ENCODE measurements around the gene MPL. TPM values are rescaled to one million over a fixed set of nuclear protein-coding genes. Genes with fewer than 3 reads are reported as not detected.

MPL gene
- total and polyA plus RNA-seq, 2 of the 13 experiments (the other 11 are each of a cell fraction or from before 2014, with no cell fraction given), result not detected

- Histone ChIP-seq H3K27ac (ENCODE audit: extremely low read length, insufficient read depth, low read length) (no peak overlapping the region), H3K9ac (ENCODE audit: insufficient read depth, low read depth, low read length) (no peak overlapping the region), H3K36me3 (replicated peaks in 1 of 2; ENCODE audit: control insufficient read depth in 1 of 2, insufficient read depth in 2 of 2, low read length in 2 of 2) (no peaks in the 10 kb centered on the region), H2AFZ (ENCODE audit: low read length) (no peak overlapping the region), H3K4me1 (ENCODE audit: insufficient read depth, low read length) (peaks cover 29% of the 10 kb centered on the region), H3K4me3 (replicated peaks in 1 of 3; ENCODE audit: insufficient read depth in 1 of 3, low read depth in 2 of 3, low read length in 3 of 3) (no peak overlapping the region), H3K79me2 (ENCODE audit: insufficient read depth, low read length) (no peaks in the 10 kb centered on the region), H3K4me2 (ENCODE audit: low read depth, low read length) (no peak overlapping the region), H4K20me1 (ENCODE audit: insufficient read depth, low read length) (no peaks in the 10 kb centered on the region), H3K9me3 (ENCODE audit: low read length) (no peaks in the 10 kb centered on the region), H3K27me3 (ENCODE audit: control insufficient read depth in 1 of 2, insufficient read depth in 2 of 2, low read length in 2 of 2) (peaks cover 0 to 9% of the 10 kb centered on the region in 2 experiments; a peak in 2 of 5 replicates)
- in situ Hi-C loops (cut with HindIII; ENCODE audit: extremely low pct_ligation_motif_present, low pct_unique_long_range_greater_than_20kb), result no loop called here
- ChIA-PET CTCF (ENCODE audit: low intra/inter-chr PET ratio, low total read pairs) (no interaction called here), POLR2A (no interaction called here)
- intact Hi-C loops (cut with micrococcal nuclease; ENCODE audit: unreplicated experiment), result no loop called here
- no peak for ATAC-seq
- no peak for DNase-seq (ENCODE audit: low spot score)
- TF ChIP-seq FOXP1 (IDR thresholded peaks at IDR 0.05) (no peak), FOXP1 (CRISPR knock-in tag; IDR thresholded peaks at IDR 0.05) (no peak), ZNF558 (CRISPR knock-in tag; IDR thresholded peaks at IDR 0.05; ENCODE audit: borderline replicate concordance) (no peak), ZFP82 (CRISPR knock-in tag; IDR thresholded peaks at IDR 0.05; ENCODE audit: borderline replicate concordance) (no peak), MIER3 (CRISPR knock-in tag; IDR thresholded peaks at IDR 0.05; ENCODE audit: borderline replicate concordance) (no peak), ZKSCAN5 (CRISPR knock-in tag; IDR thresholded peaks at IDR 0.05) (no peak), GABPB1 (CRISPR knock-in tag; IDR thresholded peaks at IDR 0.05) (no peak), ZNF552 (CRISPR knock-in tag; IDR thresholded peaks at IDR 0.05; ENCODE audit: borderline replicate concordance) (no peak), NFYC (CRISPR knock-in tag; IDR thresholded peaks at IDR 0.05) (no peak), ZNF30 (CRISPR knock-in tag; IDR thresholded peaks at IDR 0.05) (no peak), FOXM1 (CRISPR knock-in tag; IDR thresholded peaks at IDR 0.05) (no peak), ZNF7 (CRISPR knock-in tag; IDR thresholded peaks at IDR 0.05) (no peak)
- TF ChIP-seq, protein P1, sequence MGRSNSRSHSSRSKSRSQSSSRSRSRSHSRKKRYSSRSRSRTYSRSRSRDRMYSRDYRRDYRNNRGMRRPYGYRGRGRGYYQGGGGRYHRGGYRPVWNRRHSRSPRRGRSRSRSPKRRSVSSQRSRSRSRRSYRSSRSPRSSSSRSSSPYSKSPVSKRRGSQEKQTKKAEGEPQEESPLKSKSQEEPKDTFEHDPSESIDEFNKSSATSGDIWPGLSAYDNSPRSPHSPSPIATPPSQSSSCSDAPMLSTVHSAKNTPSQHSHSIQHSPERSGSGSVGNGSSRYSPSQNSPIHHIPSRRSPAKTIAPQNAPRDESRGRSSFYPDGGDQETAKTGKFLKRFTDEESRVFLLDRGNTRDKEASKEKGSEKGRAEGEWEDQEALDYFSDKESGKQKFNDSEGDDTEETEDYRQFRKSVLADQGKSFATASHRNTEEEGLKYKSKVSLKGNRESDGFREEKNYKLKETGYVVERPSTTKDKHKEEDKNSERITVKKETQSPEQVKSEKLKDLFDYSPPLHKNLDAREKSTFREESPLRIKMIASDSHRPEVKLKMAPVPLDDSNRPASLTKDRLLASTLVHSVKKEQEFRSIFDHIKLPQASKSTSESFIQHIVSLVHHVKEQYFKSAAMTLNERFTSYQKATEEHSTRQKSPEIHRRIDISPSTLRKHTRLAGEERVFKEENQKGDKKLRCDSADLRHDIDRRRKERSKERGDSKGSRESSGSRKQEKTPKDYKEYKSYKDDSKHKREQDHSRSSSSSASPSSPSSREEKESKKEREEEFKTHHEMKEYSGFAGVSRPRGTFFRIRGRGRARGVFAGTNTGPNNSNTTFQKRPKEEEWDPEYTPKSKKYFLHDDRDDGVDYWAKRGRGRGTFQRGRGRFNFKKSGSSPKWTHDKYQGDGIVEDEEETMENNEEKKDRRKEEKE (IDR thresholded peaks at IDR 0.05), result no peak
- no peak for FAIRE-seq
- BruUV-seq (replicated peaks), result no TSS peak
Observed at GRCh38 chr1:43299101-43299500, 38.5 kb upstream of the MPL start.

Data from HepG2 (cell line).